Skin of body (tissue), 2 donors: Measurements from ENCODE around the gene OR10Z1. TPM values are rescaled to one million over a fixed set of nuclear protein-coding genes. Genes with fewer than 3 reads are reported as not detected.

Source experiments
- DNase-seq: peaks from one replicate; lab custom pipeline; 2025; lab: John Stamatoyannopoulos, UW
- total RNA-seq: library from RNA; depleted of rRNA; stranded (reverse); fragments of >200 nt; gene quantifications from one replicate; pipeline ENCODE4 v1.2.3, GENCODE V29; 2014

OR10Z1 gene, protein sequence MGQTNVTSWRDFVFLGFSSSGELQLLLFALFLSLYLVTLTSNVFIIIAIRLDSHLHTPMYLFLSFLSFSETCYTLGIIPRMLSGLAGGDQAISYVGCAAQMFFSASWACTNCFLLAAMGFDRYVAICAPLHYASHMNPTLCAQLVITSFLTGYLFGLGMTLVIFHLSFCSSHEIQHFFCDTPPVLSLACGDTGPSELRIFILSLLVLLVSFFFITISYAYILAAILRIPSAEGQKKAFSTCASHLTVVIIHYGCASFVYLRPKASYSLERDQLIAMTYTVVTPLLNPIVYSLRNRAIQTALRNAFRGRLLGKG
- total RNA-seq = not detected

DNA sequence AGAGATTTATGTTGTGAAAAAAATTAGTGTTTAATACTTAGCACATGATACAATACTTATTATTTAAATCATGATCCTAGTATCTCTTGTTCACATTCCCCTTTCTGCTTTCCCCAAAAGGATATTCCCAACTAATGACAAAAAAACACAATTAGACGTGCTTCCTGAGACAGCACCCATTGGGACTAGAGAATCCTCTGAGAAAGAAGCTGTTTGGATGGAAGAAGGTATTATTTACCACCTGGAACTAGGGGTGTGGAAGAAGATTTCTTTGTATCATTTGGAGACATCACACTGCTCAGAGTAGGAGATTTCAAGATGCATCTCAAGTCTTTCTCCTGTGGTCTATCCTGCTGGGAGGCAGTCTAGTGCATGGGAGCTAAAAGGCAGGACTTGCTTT lies at the start of gene OR10Z1:
Gene OR10Z1 (plus strand): TSS at position 301 of the 400 bp plus-strand sequence. CDS start 1,171 bp downstream, outside the sequence.
- DNase-seq = no peak

DNA sequence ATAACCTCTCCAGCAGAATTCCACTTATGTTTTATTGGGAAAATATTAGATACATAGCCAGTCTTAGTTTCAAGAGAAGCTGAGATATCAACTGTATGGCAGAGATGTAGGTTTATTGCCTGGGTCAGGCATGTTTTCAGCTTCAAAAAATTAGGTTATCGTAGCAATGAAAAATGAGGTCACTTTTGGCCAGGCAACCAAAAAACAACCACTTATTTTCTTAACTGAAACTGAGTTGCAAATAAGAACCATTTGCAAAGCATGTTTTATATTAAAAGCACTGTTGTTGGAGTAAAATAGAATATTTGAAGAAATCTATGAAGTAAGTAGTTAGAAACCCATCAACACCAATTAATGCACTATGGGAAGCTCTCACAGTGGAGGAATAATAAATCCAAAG lies 45.4 kb upstream of the OR10Z1 start:
- peak; percentile 16 for DNase-seq

DNA sequence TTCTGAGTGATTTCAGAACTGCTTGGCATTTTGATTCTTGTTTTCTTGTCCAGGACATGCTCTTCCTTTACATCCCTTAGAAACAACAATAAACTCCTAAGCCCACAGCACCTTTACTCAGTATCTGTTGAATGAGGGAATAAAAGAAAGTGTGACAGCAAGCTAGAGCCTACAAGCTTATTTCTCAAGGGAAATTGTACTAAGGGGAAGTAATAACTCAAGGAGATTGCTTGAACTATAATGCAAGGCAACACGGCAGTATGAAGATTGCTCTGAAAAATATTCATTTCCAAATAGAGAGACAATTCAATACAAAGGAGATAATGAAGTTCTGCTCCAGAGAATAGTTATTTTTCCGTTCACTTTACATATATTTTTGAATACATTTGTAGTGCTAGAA lies 41.2 kb upstream of the OR10Z1 start:
- no peak for DNase-seq

DNA sequence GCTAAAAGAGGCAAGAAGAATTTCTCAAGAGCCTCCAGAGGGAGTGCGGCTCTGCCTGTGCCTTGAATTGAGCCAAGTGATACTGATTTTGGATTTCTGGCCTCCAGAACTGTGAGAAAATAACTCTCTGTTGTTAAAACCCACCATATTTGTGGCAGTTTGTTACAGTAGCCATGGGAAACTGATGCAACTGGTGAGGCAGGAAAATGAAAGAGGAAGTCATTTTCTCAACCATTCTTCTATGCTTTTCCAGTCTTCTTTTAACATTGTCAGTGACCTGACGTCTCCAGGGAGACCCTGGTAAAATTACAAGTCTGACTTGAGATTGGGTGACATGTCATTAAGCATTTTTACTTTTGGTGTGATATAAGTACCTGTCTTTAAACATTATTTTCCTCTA lies 40.5 kb upstream of the OR10Z1 start:
- DNase-seq = no peak

DNA sequence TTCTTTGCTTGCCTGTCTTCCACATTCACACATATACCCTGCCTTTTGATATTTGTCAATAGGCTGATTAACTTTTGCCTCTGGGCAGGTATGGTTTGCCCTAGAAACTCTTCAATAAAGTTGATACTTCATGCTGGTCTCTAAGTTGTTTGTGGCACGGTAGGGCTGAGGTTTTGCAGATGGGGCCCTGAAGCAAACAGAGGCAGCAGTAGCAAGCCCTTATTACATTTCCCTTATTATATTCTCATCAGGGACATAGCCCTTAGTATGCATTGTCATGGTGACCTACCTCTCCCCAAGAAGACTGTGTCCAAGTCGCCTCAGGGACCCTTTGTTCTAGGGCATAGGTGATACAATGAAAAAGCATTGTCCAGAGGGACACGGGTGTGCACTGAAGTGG lies 34.6 kb upstream of the OR10Z1 start, which contains the start of gene OR6P1:
Gene OR6P1 (minus strand): TSS at position 101 of the 400 bp plus-strand sequence. CDS start 6,976 bp downstream, outside the sequence.
- no peak for DNase-seq

DNA sequence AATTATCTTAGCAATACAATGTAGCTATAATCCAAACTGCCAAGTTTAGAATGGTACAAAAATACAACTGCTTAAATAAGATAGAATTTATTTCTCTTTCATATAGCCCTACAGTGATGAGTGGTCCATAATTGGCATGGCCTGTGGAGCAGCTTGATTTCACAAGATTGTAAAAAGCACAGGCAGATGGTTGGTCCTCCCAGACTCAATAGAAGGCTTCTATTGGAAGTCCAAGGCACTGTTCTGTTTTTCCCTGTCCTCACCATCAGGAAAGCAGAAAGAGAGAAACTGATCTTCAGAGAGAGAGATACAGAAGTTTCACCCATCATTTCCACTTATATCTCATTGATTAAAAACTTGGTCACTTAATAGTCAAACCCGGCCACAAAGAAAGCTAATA lies 32.8 kb upstream of the OR10Z1 start:
- no peak for DNase-seq

DNA sequence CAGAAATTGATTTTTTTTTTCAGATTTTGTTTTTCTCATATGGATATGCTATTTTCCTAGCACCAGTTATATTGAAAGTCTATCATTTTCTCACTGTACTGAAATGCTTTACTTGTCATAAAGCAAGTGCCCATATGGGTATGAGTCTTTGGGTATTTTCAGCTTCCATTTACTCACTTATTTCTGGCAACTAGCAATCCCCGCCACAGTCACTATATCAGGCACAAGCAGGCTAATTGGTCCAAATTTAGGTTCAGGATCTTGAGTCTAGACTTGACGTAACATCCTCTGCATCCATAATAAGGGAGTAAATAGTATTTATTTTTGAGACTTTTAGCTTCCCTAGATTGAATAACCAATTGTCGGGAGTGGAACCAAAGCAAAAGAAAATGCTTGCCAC lies 27.5 kb upstream of the OR10Z1 start:
- DNase-seq = no peak

DNA sequence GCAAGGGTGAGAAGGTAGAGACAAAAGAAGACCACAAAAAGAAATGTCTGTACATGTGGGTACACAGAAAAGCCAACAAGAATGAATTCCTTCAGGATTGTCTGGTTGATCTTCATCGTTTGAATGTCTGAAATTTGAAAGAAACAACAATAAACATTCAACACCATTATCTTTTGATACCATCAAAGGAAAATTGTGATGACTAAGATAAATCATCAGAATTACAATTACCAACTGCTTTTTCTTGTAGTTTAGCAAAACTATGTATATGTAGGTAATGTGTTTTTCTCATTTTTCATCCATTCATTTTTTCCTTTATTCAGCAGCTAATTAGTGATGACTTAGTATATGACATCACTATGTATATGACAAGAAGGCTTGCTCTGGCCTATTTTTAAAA lies 25.3 kb upstream of the OR10Z1 start, which contains the start of gene OR10X1:
Gene OR10X1 (minus strand): TSS at position 167 of the 400 bp plus-strand sequence. CDS start 0 bp downstream, at position 167.
- no peak for DNase-seq

DNA sequence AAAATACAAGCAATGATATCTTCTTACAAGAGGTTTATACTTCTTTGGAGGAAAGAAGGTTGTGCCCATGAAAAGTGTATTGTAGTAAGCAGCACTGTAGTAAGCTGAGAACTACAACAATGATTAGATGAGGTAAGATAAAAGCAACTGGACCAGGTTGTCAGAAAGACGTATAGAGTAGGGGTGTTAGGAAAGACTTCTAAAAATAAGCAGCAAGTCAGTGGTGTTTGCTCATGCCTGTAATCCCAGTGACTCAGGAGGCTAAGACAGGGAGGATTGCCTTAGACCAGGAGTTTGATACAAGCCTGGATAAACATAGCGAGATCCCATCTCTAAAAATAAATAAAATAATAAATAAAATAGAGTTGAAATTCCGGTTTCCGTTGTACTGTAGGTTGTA lies 21.1 kb upstream of the OR10Z1 start:
- DNase-seq = no peak

DNA sequence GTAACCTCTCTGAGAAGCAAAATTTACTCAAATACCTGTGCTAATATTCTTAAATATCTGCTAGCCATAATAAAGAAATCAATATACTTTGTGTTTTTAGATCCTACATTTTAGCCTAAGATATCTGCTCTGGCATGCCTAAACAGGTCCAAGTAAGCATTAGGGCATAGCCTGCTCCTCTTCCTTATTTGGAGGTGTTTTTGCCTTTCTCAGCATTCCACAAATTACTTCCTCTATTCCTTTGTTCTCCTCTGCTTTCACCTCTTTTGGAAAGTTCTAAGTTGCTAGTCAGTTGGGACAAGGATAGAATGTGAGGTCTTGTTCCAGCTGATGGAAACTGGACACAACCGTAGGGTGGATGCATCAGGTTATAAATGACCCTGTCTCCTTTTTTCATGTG lies 18.1 kb upstream of the OR10Z1 start:
- DNase-seq = no peak

DNA sequence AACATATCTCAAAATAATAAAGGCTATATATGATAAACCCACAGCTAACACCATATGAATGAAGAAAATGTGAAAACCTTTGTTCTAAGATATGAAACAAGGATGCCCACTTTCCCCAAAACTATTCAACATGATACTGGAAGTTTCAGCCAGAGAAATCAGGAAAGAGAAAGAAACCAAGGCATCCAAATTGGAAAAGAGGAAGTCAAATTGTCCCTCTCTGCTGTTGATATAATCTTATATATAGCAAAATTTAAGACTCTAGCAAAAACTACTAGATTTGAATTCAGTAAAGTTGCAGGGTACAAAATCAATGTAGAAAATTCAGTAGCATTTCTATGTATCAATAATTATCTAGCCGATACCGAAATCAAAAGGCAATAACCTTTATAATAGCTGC lies 4.3 kb upstream of the OR10Z1 start:
- DNase-seq = no peak

DNA sequence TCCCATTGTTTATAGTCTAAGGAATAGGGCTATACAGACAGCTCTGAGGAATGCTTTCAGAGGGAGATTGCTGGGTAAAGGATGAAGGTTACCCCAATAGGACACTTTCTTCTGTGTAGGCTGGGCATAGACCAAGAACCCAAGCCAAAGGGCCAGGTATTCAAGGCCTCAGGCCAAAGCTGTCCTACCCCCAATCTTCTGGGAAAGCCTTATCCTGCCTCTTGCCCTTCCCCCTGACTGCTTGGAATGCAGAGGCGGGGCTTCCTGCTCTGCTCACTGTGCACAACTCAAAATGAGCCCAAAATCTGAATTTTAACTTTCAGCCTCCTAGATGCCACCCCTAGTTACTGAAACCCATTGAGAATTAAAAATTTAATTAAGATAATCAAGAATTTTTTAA lies 2.2 kb downstream of the OR10Z1 start:
- DNase-seq = no peak

DNA sequence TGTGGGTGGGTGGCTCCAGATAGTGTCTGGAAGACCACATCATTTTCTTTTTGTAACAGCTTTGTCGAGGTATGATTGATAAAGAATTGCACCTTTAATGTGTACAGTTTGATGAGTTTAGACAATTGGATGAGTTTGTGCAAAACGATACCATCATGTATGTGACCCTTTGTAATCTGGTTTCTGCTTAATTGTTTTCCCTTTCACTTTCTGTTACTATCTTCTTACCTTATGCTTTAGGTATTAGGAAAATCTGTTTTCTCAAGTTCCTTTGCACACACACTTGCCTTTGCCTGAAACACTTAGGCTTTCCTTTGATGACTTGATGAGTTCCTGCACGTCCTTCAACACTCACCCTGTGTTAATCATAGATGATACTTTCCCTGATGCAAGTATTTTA lies 6.8 kb downstream of the OR10Z1 start:
- no peak for DNase-seq

DNA sequence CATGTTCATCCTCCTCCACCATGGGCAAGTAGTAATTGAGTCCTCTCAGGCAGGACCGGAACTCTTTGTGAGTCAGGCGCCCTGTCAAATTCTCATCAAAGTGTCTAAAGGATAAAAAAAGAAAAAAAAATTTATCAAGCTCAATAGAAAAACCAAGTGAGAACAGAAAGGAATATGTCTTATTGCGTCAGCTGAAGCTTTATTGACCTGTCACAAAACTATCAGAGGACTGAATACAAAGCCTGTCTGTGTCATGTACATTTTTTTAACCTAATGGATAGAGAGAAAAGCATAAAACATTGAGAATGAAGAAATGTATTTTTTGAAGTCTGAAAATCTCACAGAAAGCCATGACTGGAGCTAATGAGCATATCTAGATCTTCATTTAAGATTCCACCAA lies 8.7 kb downstream of the OR10Z1 start:
- no peak for DNase-seq

DNA sequence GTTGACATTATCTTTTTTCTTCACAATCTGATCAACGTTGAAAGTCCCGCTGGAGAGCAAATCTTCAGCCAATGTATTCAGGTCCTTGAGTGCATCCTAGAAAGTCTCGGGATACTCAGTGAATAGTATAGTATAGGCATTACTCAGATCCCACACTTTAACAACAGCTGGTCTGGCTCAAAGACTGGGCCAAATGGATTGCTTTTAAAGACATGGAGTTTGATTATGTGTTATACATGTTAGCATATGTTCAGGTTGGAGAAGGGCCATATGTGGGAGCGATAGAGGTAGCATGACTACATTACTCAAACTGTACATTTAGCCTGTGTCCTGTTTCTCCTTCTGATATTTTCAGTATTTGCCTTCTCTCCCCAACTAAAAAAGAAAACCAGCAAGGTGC lies 33.1 kb downstream of the OR10Z1 start:
- no peak for DNase-seq

DNA sequence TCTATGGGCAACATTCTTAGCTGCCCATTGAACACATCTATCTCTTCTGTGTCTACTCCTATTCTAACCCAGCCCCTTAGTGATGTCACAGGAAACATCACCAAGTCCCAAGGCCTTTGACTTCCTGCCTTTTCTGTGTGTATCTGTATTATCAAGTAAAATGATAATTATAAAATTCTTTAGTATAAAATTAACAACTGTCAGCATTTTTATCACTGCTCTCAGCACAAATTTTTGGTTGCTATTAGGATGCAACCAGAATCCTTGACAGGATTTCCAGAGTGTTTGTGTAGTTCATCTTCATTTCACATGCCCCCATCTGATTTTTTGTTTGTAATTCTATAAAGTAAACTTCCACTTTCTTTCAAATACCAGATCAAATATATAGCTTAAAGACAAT lies 33.8 kb downstream of the OR10Z1 start:
- DNase-seq = no peak

DNA sequence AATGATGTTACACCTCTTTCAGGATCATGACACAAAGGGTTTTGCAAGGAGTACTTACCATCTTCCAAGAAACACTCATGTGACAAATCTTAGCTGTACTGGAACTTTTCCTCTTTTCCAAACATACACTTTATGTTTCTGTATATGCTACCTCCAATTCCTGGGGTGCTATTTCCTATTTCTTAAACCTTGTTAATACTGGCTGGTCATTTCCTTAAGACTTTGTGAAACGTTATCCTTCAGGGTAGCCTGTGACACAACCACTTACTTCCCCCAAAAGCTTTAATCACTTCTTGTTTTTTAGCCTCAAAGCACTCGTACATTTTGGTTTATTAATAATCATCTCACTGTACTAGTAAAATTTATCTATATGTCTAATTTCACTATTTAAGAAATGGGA lies 39.4 kb downstream of the OR10Z1 start:
- DNase-seq = no peak

DNA sequence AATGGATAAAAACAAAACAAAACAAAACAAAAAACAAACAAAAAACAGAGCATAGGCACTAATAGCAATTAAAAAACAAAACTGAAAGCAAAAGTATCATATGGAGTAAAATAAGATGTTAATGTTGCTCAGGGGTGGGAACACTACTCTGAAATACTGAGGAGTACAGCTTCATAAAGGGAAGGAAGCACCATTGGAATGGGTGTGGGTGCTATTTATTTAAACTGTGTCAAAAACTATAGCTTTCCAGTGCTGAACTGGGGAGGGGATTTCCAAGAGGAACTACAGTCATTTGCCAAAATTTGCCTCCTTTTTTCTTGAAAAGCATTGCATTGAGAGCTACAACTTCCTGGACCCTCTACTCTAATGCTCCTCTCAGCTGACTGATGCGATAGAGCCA lies 41.4 kb downstream of the OR10Z1 start:
- DNase-seq = no peak

DNA sequence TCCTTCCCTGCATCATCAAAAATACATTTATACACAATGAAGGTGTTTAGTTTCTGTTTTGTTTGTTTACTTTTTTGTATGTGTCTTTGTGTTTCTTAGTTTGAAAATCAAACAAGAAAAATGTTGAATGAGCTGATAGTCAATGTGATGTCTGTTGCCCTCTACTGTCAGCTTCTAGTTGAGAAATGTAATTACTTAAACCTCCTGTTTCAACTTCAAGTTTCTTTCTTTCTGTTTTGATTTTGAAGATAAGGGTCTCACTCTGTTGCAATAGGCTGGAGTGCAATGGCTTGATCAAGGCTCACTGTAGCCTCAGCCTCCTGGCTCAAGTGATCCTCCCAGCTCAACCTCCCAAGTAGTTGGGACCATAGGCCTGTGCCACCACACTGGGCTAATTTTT lies 44.0 kb downstream of the OR10Z1 start:
- no peak for DNase-seq

DNA sequence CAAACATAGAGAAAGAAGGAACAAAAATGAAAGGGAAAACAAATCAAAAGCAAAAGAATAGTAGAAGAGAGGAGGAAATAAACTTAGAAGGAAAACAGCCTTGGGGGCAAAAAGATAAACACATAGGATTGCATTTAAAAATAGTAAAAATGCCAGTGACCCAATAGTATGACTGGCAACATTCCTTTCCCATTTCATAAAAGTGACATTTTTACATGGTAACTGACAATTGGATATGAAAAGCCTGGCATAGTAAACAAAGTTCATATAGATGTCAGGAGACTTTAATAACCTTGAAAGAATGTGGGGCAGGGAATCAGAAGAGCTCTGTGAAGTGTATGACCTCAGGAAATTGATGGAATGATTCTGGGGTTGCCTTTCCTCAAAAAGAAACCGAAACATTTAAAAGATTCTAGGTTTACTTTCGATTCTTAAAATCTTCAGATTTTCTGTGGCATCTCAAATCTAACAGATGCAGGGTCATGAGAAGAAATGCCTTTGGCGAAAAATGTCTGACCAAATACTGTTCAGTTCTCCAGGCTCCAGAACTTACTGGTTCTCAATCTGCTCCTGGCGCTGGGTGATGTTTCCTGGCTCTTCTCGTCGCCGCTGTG lies 47.8 kb downstream of the OR10Z1 start:
- no peak for DNase-seq

DNA sequence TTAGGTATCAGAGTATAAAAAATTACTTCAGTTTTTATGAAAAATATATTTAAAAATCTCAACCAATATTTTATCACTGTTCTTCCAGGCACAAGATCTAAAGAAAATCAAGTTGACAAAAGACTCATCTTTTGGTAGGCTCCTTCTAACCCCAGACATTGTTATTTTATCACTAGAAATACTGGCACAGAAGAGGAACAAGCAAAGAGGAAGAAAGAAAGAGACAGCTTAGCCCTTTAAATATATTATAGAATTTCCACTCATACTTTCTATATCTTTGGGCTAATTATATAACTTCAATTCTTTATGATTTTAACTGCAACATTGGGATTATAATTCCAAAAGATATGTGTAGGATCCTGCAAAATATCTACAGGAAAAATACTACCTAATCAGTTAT lies 49.0 kb downstream of the OR10Z1 start:
- DNase-seq = no peak

DNA sequence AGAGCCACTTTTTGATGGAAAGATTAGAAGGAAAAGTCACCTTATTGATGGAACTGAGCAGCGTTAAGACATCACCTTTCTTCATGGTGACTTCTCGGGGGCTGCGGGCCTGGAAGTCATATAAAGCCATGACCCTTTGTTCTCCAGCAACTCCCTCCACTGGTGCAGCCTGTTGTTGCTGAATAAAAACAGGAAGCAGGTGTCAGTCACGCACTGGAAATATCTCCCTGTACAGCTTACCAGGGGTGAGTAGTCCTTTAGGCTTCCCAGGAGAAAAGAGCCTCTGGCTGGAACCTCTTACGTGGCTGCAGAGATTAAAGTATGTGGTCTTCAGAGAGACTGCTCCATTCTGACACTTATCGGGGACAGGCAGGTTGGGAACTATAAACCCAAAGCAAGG lies 49.5 kb downstream of the OR10Z1 start:
- no peak for DNase-seq
